ENCODE data around the gene LUC7L3.

DNA sequence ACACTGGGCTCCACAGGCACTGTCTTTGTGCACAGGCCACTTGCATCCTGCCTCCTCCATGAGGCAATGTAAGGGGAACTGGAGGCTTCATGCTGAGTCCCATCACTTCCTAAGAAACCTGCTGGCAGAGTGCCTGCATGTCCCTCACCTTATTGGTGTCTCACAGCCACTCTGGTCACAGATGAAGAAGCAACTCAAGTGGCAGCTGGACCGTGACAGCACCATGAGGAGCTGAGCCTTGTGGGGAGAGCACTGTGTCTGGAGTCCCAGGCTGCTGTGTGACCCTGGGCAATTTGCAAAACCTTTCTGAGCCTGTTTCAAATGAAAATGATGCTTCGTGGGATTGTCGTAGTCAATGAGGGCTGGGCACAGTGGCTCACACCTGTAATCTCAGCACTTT lies 31.2 kb upstream of the LUC7L3 start:
- TF ChIP-seq, protein P1, sequence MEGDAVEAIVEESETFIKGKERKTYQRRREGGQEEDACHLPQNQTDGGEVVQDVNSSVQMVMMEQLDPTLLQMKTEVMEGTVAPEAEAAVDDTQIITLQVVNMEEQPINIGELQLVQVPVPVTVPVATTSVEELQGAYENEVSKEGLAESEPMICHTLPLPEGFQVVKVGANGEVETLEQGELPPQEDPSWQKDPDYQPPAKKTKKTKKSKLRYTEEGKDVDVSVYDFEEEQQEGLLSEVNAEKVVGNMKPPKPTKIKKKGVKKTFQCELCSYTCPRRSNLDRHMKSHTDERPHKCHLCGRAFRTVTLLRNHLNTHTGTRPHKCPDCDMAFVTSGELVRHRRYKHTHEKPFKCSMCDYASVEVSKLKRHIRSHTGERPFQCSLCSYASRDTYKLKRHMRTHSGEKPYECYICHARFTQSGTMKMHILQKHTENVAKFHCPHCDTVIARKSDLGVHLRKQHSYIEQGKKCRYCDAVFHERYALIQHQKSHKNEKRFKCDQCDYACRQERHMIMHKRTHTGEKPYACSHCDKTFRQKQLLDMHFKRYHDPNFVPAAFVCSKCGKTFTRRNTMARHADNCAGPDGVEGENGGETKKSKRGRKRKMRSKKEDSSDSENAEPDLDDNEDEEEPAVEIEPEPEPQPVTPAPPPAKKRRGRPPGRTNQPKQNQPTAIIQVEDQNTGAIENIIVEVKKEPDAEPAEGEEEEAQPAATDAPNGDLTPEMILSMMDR (IDR thresholded peaks at IDR 0.05), result no peak
- TF ChIP-seq POLR2A (IDR thresholded peaks at IDR 0.05), result no peak

Data from body of pancreas (tissue), 4 donors.